Stomach (tissue), 4 donors: Measurements from ENCODE around the gene KDELR3.

Experiments used
- EP300 ChIP-seq: sonication (generic); formaldehyde crosslinking; IDR thresholded peaks from one replicate; pipeline ENCODE4 v1.6.1; 2017; ENCODE audit warnings: antibody characterized with exemption
- POLR2A ChIP-seq, 4 donors: fragments of 450-650 bp; IDR thresholded peaks; one replicate each; pipeline ENCODE4 v1.6.1; 2016; ENCODE audit warnings: antibody characterized with exemption in 4 of 4, control low read depth in 2 of 4, mild to moderate bottlenecking in 1 of 4, moderate library complexity in 1 of 4
- POLR2AphosphoS5 ChIP-seq, 3 donors: sonication (generic); formaldehyde crosslinking; IDR thresholded peaks; one replicate each; pipeline ENCODE4 v1.6.1; 2016; ENCODE audit warnings: antibody characterized with exemption in 3 of 3
- TF ChIP-seq, protein P1 (sequence below), 7 experiments: fragments of 450-650 bp in 4 of 7; fragments of 200-600 bp in 3 of 7; sonication (generic) in 3 of 7; IDR thresholded peaks; one replicate each; pipeline ENCODE4 v1.5.1; 2016 to 2019; ENCODE audit warnings: antibody characterized with exemption in 7 of 7, control low read depth in 2 of 7, mild to moderate bottlenecking in 1 of 7

GRCh38 chr22:38441620-38442287 lies 26.1 kb upstream of the KDELR3 start:
- TF ChIP-seq, protein P1, sequence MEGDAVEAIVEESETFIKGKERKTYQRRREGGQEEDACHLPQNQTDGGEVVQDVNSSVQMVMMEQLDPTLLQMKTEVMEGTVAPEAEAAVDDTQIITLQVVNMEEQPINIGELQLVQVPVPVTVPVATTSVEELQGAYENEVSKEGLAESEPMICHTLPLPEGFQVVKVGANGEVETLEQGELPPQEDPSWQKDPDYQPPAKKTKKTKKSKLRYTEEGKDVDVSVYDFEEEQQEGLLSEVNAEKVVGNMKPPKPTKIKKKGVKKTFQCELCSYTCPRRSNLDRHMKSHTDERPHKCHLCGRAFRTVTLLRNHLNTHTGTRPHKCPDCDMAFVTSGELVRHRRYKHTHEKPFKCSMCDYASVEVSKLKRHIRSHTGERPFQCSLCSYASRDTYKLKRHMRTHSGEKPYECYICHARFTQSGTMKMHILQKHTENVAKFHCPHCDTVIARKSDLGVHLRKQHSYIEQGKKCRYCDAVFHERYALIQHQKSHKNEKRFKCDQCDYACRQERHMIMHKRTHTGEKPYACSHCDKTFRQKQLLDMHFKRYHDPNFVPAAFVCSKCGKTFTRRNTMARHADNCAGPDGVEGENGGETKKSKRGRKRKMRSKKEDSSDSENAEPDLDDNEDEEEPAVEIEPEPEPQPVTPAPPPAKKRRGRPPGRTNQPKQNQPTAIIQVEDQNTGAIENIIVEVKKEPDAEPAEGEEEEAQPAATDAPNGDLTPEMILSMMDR (IDR thresholded peaks at IDR 0.05) = no peak
- TF ChIP-seq POLR2A (IDR thresholded peaks at IDR 0.05) (no peak), POLR2AphosphoS5 (IDR thresholded peaks at IDR 0.05) (no peak), EP300 (no peak)
